ENCODE results near the gene CSMD2.
"Not testable (repeated sequence)": the region's sequence is repeated elsewhere in the genome, so short reads cannot be mapped to it uniquely, and the experiment has no call there.

The CSMD2 gene

GRCh38 chr1:34019741-34020552 is 145.1 kb downstream of the CSMD2 start:
- TF ChIP-seq, protein P1, sequence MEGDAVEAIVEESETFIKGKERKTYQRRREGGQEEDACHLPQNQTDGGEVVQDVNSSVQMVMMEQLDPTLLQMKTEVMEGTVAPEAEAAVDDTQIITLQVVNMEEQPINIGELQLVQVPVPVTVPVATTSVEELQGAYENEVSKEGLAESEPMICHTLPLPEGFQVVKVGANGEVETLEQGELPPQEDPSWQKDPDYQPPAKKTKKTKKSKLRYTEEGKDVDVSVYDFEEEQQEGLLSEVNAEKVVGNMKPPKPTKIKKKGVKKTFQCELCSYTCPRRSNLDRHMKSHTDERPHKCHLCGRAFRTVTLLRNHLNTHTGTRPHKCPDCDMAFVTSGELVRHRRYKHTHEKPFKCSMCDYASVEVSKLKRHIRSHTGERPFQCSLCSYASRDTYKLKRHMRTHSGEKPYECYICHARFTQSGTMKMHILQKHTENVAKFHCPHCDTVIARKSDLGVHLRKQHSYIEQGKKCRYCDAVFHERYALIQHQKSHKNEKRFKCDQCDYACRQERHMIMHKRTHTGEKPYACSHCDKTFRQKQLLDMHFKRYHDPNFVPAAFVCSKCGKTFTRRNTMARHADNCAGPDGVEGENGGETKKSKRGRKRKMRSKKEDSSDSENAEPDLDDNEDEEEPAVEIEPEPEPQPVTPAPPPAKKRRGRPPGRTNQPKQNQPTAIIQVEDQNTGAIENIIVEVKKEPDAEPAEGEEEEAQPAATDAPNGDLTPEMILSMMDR (IDR thresholded peaks at IDR 0.05; ENCODE audit: low read depth, low read length), result no peak
- DNase-seq (ENCODE audit: extremely low read depth, low read depth), result no peak

GRCh38 chr1:34018285-34018684 is 146.7 kb downstream of the CSMD2 start:
- TF ChIP-seq, protein P1 (IDR thresholded peaks at IDR 0.05; ENCODE audit: low read depth, low read length), result no peak
- DNase-seq (ENCODE audit: extremely low read depth, low read depth), result no peak

DNA sequence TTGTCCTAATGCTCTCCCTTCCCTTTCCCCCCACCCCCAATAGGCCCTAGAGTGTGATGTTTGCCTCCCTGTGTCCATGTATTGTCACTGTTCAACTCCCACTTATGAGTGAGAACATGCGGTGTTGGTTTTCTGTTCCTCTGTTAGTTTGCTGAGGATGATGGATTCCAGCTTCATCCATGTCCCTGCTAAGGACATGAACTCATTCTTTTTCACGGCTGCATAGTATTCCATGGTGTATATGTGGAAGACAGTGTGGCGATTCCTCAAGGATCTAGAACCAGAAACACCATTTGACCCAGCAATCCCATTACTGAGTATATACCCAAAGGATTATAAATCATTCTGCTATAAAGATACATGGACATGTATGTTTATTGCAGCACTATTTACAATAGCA is 148.7 kb downstream of the CSMD2 start:
- DNase-seq (ENCODE audit: extremely low read depth, low read depth), result not testable (repeated sequence)

DNA sequence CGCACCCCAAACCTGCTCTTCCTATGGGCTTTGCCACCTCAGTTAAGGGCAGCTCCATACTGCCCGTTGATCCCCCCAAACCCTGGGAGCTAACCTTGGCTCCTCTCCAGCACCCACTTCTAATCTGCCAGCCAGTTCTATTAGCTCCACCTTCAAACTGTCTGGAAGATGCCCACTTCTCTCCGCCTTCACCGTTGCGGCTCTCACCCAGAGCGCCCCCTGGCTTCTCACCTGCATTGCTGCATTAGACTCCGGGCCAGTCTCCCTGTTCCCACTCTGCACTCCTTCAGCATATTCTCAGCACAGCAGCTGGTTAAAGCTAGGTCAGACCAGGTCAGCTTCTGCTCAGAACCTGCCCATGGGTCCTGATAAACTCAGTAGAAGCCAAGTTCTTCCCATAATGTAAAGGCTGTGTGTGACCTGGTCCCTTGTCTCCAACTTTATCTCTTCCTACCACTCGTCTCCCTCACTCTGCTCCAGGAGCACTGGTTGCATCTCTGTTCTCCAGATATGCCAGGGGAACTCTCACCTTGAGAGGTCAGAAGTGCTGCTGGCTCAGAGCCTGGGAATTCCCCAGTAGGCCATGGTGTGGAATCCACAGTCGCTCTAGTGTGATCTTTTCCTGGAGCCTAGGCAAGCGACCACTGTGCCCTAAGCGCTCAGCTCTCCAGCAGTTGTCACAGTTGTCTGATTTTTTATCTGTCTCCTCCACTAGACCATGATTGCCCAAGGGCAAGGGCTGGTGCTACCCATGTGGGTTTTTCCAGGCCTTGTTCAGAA is 150.9 kb downstream of the CSMD2 start:
- DNase-seq (ENCODE audit: extremely low read depth, low read depth), result no peak
- TF ChIP-seq, protein P1 (IDR thresholded peaks at IDR 0.05; ENCODE audit: low read depth, low read length), result peak; percentile 67

DNA sequence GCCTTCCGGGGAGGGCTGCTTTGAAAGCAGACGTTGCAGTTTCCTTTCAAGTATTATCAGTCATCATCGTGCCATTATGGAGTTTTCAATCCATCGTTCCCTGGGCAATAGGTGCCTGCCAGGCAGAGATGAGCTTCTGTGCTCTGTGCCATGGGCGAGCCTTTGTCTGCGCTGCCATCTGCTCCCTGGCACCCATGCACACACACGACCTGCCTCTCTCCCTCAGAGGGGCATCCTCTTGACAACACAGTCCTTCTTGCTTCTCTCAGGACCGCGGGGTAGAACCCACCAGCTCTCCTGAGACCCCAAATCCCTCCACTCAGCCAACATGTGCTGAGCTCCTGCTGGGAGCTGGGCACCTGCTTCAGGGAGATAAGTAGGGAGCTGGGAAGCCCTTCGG is 151.9 kb downstream of the CSMD2 start:
- DNase-seq (ENCODE audit: extremely low read depth, low read depth), result no peak
- TF ChIP-seq, protein P1 (IDR thresholded peaks at IDR 0.05; ENCODE audit: low read depth, low read length), result no peak

GRCh38 chr1:34009340-34009985 is 155.6 kb downstream of the CSMD2 start:
- TF ChIP-seq, protein P1 (IDR thresholded peaks at IDR 0.05; ENCODE audit: low read depth, low read length), result no peak
- DNase-seq (ENCODE audit: extremely low read depth, low read depth), result no peak

DNA sequence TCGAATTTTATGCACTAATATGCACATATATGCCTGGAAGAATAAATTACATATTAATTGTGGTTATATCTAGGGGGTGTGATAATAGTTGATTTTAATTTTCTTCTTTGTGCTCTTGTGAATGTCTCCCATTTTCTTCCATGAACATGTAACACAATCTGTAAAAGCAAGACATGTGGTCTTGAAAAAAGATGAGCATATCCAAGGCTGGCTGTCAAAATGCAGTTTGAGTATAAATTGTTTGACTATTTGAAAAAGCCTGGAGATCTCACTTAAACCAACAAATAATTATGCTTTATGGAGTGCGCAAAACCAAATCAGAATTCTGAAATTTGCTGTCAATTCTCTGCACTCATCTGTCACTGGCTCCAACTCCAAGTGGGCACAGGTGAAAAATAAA is 157.3 kb downstream of the CSMD2 start:
- TF ChIP-seq, protein P1 (IDR thresholded peaks at IDR 0.05; ENCODE audit: low read depth, low read length), result no peak
- DNase-seq (ENCODE audit: extremely low read depth, low read depth), result no peak

Data from AG09319 (cell line).